Esophagus muscularis mucosa (tissue), 4 donors: ENCODE measurements around the gene NRCAM.

Source experiments
- CTCF ChIP-seq, 3 experiments: fragments of 200-600 bp in 2 of 3; fragments of 450-650 bp in 1 of 3; sonication (generic) in 2 of 3; IDR thresholded peaks; one replicate each; pipeline ENCODE4 v1.5.1; 2017 to 2019; ENCODE audit warnings: antibody characterized with exemption in 3 of 3, mild to moderate bottlenecking in 2 of 3, moderate library complexity in 1 of 3
- EP300 ChIP-seq: sonication (generic); formaldehyde crosslinking; IDR thresholded peaks from one replicate; pipeline ENCODE4 v1.6.1; 2017; ENCODE audit warnings: antibody characterized with exemption
- POLR2A ChIP-seq: fragments of 450-650 bp; IDR thresholded peaks from one replicate; pipeline ENCODE4 v1.6.1; 2017; ENCODE audit warnings: antibody characterized with exemption, moderate library complexity, mild to moderate bottlenecking, low read depth
- POLR2AphosphoS5 ChIP-seq, 2 donors: sonication (generic); formaldehyde crosslinking; IDR thresholded peaks; one replicate each; pipeline ENCODE4 v1.6.1; 2017; ENCODE audit warnings: antibody characterized with exemption in 2 of 2

- no peak for TF ChIP-seq CTCF (IDR thresholded peaks at IDR 0.05)
- no peak for TF ChIP-seq EP300
- no peak for TF ChIP-seq POLR2AphosphoS5 (IDR thresholded peaks at IDR 0.05)
- TF ChIP-seq POLR2A = no peak
These were observed 212.1 kb downstream of the NRCAM start for GRCh38 chr7:108244110-108244509.
